Peyer's patch (tissue), 4 donors: Measurements from ENCODE around the gene SEMA3G. TPM values are rescaled to one million over a fixed set of nuclear protein-coding genes. Genes with fewer than 3 reads are reported as not detected.
A peak's percentile ranks its signal among the peaks of the same experiment; 100 is the strongest.

ENCODE experiments used
- DNase-seq, 3 donors: peaks; one replicate each; pipeline ENCODE4 v3.0.0-alpha.2; 2017 to 2019
- H3K27ac ChIP-seq, 4 donors: fragments of 200-600 bp; sonication (generic); one replicate each; pipeline ENCODE4 v1.5.1; 2016 to 2019
- H3K27me3 ChIP-seq, 2 donors: fragments of 200-600 bp; sonication (generic); one replicate each; pipeline ENCODE4 v1.5.1; 2019
- H3K36me3 ChIP-seq, 3 donors: fragments of 200-600 bp; sonication (generic); one replicate each; pipeline ENCODE4 v1.5.1; 2016 to 2019
- H3K4me1 ChIP-seq, 4 donors: fragments of 200-600 bp; sonication (generic); one replicate each; pipeline ENCODE4 v1.5.1; 2016 to 2019
- H3K4me3 ChIP-seq, 4 donors: fragments of 200-600 bp; sonication (generic); 1 replicate in 3 of 4; 2 replicates in 1 of 4; pipeline ENCODE4 v1.5.1; 2016 to 2019; ENCODE audit warnings: mild to moderate bottlenecking in 1 of 4
- H3K9me3 ChIP-seq, 4 donors: fragments of 200-600 bp; sonication (generic); one replicate each; pipeline ENCODE4 v1.5.1; 2016 to 2019; ENCODE audit warnings: mild to moderate bottlenecking in 1 of 4
- CTCF ChIP-seq, 6 experiments: fragments of 450-650 bp in 4 of 6; fragments of 200-600 bp in 2 of 6; sonication (generic) in 1 of 6; IDR thresholded peaks; one replicate each; pipeline ENCODE4 v1.5.1; 2017 to 2019; ENCODE audit warnings: antibody characterized with exemption in 6 of 6, mild to moderate bottlenecking in 3 of 6, moderate library complexity in 1 of 6
- POLR2A ChIP-seq, 2 donors: fragments of 450-650 bp; IDR thresholded peaks; one replicate each; pipeline ENCODE4 v1.5.1; 2017; ENCODE audit warnings: antibody characterized with exemption in 2 of 2, mild to moderate bottlenecking in 2 of 2, moderate library complexity in 2 of 2
- total RNA-seq, 4 donors: library from RNA; depleted of rRNA; stranded (reverse); fragments of >200 nt; gene quantifications; one replicate each; pipeline ENCODE4 v1.1.0, GENCODE V29; 2016

SEMA3G gene
- total RNA-seq, 4 donors from 2014 or later = 18.8 to 24.8 (median 22.0) TPM

GRCh38 chr3:52447512-52448355 lies 2.8 kb upstream of the SEMA3G start:
- no peaks in the 10 kb centered on the region for H3K36me3 ChIP-seq
- H3K27me3 ChIP-seq = no peaks in the 10 kb centered on the region
- H3K4me3 ChIP-seq = no peak overlapping the region
- DNase-seq = no peak
- TF ChIP-seq CTCF (IDR thresholded peaks at IDR 0.05) = no peak
- no peak for TF ChIP-seq POLR2A (IDR thresholded peaks at IDR 0.05)
- H3K9me3 ChIP-seq = no peaks in the 10 kb centered on the region
- H3K27ac ChIP-seq = no peak overlapping the region
- H3K4me1 ChIP-seq = no peaks in the 10 kb centered on the region

DNA sequence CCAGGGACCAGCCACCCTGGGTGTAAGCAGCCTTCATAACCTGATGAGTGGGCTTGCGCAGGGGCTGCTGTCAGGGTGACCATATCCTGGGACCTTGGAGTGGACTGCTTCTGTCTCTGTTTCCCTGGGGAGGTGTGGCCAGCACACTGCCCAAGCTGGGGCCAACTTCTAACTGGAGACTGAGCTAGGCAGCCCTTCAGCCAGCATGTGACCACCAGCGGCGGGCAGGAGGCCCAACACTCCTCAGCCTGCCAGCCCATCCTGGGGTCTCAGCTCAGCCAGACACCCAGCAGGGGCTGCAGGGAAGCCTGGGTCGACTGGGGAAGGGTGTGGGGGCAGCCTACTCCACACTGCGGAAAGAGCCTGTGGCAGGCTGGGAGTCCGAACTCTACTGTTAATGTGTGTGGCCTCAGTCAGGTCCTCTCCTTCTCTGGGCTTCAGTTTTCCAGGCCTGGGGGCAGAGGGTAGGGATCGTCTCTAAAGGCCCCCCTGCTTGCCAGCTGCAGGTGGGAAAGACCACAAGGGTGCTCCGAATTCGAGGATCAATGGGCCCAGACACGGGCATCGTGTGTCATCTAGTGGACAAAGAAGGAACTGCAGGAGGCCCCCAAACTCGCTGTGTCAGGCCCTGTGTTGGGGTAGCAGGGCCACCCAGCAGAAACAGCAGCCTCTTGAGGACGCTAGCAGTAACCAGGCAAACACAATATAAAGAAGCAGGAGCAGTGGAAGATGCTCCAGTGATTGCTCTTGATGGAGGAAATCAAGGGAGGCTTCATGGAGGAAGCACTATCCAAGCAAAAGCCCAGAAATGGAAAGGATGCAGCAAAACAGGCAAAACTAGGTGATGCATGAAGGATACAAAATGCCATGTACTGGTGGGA lies 2.0 kb upstream of the SEMA3G start:
- DNase-seq = peak; percentile 65 to 85 (median 68)
- H3K4me1 ChIP-seq = no peaks in the 10 kb centered on the region
- no peaks in the 10 kb centered on the region for H3K36me3 ChIP-seq
- H3K27me3 ChIP-seq = no peaks in the 10 kb centered on the region
- no peak overlapping the region for H3K4me3 ChIP-seq
- H3K27ac ChIP-seq = no peak overlapping the region
- no peaks in the 10 kb centered on the region for H3K9me3 ChIP-seq
- TF ChIP-seq POLR2A (IDR thresholded peaks at IDR 0.05) (no peak), CTCF (IDR thresholded peaks at IDR 0.05) (peak; percentile 98 to 100 (median 99))

DNA sequence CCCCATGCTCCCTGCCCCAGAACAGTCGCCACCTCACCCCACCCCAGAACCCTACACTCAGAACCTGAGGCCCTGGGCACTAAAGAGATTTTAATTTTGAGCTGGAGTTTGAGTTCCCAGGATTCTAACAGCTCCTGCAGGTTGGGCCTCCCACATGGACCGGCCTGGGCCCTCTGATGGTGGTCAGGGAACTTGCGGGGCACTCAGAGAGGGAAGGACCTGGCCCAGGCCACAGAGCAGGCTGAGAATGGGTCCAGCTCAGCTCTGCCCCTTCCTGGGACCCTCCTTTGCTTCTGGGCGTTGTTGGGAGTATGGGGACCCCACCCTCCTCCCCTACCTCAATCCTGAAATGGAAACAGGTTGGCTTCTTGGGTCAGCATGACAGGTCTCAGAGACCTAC lies 1.1 kb upstream of the SEMA3G start:
- no peak overlapping the region for H3K4me3 ChIP-seq
- H3K27ac ChIP-seq = no peak overlapping the region

GRCh38 chr3:52443791-52444687 lies 864 bp downstream of the SEMA3G start:
- H3K27ac ChIP-seq = no peak overlapping the region
- H3K36me3 ChIP-seq = no peaks in the 10 kb centered on the region
- H3K27me3 ChIP-seq = no peaks in the 10 kb centered on the region
- H3K4me1 ChIP-seq = no peaks in the 10 kb centered on the region
- TF ChIP-seq POLR2A (IDR thresholded peaks at IDR 0.05) (no peak), CTCF (IDR thresholded peaks at IDR 0.05) (no peak)
- H3K4me3 ChIP-seq = peak overlapping the region in 2 of 4 donors; percentile 30 to 39
- no peak for DNase-seq
- H3K9me3 ChIP-seq = no peaks in the 10 kb centered on the region

More for the DNA sequence above, 1.1 kb upstream of the SEMA3G start:
- no peaks in the 10 kb centered on the region for H3K9me3 ChIP-seq
- no peaks in the 10 kb centered on the region for H3K4me1 ChIP-seq
- no peak for DNase-seq
- no peaks in the 10 kb centered on the region for H3K36me3 ChIP-seq
- H3K27me3 ChIP-seq = no peaks in the 10 kb centered on the region
- TF ChIP-seq POLR2A (IDR thresholded peaks at IDR 0.05) = no peak
- TF ChIP-seq CTCF (IDR thresholded peaks at IDR 0.05) = no peak

DNA sequence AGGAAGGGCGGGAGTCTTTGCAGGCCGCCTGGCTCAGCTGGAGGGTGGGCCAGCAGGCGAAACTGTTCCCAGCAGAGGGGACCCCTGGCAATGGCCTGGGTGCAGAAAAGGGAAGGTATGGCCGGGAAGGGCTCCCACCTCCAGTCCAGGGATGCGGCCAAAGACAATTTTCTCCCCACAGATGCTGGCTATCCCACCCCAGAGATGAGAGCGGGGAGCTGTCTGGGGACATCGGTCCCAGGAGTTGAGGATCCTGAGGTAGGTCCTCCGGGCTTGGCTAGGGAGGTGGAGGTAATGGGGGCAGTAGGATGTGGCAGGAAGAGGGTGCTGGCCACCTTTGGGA lies 1.7 kb downstream of the SEMA3G start:
- no peak for DNase-seq
- Histone ChIP-seq H3K36me3 (no peaks in the 10 kb centered on the region), H3K27ac (no peak overlapping the region), H3K27me3 (no peaks in the 10 kb centered on the region), H3K4me1 (peaks cover 0 to under 1% (median 0%) of the 10 kb centered on the region in 4 donors), H3K9me3 (no peaks in the 10 kb centered on the region), H3K4me3 (peak overlapping the region in 1 of 4 donors; percentile 30)
- TF ChIP-seq POLR2A (IDR thresholded peaks at IDR 0.05) = no peak
- no peak for TF ChIP-seq CTCF (IDR thresholded peaks at IDR 0.05)
